DMS153 treated with DMSO at 0.1 percent for 48 hours (cell line): ENCODE results near the gene FLNC.

ENCODE experiments used
- DNase-seq: peaks from one replicate; lab custom pipeline; 2025; ENCODE audit not compliant: unreplicated experiment; lab: John Stamatoyannopoulos, UW

FLNC gene

DNA sequence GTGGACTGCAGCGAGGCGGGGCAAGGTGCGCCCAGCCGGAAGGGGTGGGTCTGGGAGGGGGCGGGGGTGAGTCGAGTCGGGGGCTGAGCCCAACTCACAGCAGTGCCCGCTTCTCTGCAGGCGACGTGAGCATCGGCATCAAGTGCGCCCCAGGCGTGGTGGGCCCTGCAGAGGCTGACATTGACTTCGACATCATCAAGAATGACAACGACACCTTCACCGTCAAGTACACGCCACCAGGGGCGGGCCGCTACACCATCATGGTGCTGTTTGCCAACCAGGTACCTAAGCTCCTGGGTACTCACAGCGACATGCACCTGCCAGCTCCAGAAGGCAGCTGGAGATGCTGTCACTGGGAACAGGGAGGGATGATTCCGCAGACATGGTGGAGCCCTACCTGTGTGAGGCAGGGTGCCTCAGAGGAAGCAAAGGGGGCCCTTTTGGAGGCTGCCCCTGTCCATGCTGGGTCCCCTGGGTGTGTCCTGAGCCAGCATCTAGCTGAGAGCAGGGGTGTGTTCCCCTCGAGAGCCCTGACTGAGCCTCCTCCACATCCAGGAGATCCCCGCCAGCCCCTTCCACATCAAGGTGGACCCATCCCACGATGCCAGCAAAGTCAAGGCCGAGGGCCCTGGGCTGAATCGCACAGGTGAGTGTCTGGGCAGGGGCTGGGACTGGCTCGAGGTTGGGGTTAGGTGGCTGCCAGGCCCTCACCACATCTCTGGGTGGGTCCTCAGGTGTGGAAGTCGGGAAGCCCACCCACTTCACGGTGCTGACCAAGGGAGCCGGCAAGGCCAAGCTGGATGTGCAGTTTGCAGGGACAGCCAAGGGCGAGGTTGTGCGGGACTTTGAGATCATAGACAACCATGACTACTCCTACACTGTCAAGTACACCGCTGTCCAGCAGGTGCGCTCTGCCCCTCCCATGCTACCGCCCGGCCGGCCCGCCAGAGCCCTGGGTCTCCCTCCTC is 12.8 kb downstream of the FLNC start:
- peak; percentile 25 for DNase-seq

DNA sequence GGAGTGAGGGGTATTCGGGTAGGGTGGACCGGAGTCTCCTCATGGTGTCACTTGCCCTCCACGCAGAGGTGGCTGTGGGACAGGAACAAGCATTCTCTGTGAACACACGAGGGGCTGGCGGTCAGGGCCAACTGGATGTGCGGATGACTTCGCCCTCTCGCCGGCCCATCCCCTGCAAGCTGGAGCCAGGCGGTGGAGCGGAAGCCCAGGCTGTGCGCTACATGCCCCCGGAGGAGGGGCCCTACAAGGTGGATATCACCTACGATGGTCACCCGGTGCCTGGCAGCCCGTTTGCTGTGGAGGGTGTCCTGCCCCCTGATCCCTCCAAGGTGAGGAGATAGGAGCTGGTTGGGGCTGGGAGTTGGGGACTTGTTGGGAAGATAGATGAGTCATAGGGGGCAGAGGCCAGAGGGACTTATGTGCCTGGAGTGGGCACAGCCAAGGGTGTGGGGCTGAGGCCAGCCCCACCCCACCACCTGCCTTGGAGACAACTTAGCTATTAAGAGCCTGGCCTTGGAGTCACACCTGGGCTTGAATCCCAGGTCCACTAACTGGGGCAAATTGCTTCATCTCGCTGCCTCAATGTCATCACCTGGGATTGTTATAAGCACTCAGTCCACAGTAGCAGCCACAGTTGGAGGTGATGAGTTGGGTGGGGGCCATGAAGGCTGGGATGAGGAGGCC is 13.9 kb downstream of the FLNC start:
- DNase-seq: no peak

DNA sequence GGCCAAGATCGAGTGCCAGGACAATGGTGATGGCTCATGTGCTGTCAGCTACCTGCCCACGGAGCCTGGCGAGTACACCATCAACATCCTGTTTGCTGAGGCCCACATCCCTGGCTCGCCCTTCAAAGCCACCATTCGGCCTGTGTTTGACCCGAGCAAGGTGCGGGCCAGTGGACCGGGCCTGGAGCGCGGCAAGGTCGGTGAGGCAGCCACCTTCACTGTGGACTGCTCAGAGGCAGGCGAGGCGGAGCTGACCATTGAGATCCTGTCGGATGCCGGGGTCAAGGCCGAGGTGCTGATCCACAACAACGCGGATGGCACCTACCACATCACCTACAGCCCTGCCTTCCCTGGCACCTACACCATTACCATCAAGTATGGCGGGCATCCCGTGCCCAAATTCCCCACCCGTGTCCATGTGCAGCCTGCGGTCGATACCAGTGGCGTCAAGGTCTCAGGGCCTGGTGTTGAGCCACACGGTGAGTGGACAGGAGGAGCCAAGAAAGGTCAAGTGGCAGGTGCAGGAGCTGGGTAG is 14.6 kb downstream of the FLNC start:
- no peak for DNase-seq

DNA sequence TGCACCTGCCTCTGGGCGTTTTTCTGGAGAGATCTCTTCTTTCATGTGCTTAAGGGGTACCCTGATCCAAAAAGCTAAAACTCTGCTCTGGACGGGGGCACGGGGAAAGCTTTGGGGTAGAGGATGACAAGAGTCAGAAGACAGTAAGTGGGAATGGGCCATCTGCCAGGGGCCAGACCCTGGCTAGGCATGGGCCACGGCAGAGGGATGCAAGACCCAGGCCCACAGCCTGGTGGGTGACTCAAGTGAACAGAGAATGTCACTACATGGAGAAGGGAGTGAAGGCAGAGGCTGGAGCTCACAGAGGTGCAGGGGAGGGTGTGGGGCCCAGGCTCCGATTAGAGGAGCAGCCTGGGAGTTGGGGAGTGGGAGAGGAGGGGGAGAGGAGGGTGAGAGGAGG is 15.3 kb downstream of the FLNC start:
- no peak for DNase-seq

DNA sequence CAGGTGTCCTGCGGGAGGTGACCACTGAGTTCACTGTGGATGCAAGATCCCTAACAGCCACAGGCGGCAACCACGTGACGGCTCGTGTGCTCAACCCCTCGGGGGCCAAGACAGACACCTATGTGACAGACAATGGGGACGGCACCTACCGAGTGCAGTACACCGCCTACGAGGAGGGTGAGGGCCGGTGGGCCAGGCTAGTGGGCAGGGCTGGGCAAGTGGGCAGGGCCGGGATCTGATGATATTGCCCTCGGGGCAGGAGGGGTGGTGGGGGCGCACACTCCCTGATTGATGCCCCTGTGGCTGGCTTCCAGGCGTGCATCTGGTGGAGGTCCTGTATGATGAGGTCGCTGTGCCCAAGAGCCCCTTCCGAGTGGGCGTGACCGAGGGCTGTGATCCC is 15.8 kb downstream of the FLNC start:
- no peak for DNase-seq

DNA sequence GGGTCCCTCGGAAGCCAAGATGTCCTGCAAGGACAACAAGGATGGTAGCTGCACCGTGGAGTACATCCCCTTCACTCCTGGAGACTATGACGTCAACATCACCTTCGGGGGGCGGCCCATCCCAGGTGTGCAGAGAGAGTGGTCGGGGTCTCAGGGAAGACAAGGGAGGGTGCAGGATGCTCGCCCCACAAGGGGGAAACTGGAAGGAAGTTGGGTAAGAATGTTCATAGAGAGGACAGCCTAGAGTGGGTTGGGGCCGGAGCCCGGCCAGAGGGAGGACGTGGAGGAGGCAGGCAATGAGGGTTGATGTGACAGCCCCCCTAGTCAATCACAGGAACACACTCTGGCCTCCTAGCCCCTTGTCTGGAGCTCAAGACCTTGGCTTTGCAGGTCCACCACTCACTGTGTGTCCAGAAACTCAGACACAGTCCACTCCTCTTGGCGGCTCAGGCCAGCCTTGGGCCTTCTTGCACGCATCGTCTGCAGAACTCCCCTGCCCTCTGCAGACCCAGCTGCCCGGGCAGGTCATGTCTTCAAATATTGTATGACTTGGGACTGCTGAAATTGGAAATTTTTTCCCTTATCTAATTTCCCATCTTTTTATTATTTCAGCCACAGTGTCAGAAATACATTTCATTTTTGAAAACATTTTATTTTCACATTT is 16.7 kb downstream of the FLNC start:
- DNase-seq: no peak

DNA sequence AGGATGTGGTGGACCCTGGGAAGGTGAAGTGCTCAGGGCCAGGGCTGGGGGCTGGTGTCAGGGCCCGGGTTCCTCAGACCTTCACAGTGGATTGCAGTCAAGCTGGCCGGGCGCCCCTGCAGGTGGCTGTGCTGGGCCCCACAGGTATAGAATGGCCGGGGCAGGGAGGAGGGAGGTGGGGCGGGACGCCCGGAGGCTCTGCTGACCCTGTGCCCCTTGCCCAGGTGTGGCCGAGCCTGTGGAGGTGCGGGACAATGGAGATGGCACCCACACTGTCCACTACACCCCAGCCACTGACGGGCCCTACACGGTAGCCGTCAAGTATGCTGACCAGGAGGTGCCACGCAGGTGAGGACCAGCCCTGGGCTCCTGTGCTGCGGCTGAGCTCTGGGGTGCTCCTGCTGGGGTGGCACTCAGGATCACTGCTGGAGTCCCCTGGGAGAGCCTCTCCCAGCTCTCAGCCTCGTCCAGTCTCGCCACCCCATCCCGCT is 17.6 kb downstream of the FLNC start:
- no peak for DNase-seq

DNA sequence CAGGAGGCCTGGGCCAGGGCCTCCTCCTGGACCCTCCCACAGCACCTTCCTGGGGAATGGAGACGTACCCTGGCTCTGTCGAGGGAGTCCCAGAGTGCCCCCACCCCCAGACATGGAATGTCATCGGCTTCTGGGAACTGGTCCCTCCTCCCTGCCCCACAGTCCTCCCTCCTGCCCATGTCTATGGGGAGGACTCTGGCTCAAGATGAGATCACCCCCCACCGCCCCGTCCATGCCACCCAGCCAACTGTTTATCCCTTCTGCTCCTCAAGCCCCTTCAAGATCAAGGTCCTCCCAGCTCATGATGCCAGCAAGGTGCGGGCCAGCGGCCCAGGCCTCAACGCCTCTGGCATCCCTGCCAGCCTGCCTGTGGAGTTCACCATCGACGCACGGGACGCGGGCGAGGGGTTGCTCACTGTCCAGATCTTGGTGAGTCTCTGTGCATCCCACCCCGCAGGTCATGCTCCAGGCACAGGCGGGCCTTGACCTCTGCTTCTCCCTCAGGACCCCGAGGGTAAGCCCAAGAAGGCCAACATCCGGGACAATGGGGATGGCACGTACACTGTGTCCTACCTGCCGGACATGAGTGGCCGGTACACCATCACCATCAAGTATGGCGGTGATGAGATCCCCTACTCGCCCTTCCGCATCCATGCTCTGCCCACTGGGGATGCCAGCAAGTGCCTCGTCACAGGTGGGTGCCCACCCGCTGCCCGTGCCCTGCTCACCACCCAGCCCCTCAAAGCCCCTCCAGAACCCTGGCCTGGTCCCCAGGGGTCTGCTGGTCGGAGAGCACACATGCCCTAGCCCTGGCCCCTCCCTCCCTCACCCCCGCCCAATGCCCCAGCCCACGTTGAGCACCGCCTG is 18.3 kb downstream of the FLNC start:
- no peak for DNase-seq

DNA sequence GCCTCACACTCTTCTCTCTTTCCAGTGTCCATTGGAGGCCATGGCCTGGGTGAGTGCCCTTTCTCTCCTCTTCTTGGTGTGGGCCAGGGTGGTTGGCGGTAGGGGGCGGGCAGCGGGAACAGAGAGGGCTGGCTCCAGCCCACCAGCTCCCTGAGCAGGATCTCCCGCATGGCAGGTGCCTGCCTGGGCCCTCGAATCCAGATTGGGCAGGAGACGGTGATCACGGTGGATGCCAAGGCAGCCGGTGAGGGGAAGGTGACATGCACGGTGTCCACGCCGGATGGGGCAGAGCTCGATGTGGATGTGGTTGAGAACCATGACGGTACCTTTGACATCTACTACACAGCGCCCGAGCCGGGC is 18.9 kb downstream of the FLNC start:
- DNase-seq: no peak

DNA sequence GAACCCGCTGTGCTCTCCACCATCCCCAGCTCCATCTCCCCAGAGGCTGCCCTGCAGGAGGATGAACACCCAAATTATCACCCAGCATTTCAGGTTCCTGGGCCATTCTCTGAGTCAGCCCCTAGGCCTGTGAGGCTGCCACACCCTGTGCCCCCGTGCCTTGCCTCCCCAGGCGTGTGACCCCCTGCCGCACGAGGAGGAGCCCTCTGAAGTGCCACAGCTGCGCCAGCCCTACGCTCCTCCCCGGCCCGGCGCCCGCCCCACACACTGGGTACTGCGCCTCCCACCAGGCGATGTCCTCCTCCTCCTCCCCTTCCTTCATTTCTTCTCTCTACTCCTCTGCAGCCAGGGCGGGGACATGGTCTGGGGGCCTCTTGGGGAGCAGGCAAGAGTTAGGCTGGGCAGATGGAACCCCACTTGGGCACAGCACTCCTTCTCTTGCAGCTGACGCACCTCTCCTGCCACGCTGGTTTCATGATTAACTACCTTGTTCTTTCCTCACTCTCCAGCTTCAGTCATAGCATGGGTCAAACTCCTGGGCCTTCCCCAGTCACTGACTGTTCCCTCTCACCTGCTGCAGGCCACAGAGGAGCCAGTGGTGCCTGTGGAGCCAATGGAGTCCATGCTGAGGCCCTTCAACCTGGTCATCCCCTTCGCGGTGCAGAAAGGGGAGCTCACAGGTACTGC is 19.7 kb downstream of the FLNC start:
- DNase-seq: no peak

DNA sequence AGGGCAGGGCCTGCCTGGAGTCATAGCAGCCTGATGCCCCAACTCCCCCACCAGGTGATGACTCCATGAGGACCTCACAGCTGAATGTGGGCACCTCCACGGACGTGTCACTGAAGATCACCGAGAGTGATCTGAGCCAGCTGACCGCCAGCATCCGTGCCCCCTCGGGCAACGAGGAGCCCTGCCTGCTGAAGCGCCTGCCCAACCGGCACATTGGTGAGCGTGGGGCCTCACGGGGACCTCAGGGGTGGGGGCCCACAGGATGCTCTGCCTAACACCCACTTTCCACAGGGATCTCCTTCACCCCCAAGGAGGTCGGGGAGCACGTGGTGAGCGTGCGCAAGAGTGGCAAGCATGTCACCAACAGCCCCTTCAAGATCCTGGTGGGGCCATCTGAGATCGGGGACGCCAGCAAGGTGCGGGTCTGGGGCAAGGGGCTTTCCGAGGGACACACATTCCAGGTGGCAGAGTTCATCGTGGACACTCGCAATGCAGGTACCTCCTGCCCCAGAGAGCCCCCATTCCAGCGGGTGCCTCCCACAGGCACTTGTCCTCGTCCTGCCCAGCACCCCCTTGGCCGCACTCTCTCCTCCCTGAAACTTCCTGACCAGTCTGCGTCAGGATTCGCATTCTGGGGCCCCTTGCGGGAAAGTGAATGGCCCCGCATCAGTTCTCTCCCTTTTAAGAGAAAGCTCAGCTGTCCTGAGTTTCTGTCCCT is 22.5 kb downstream of the FLNC start:
- no peak for DNase-seq

DNA sequence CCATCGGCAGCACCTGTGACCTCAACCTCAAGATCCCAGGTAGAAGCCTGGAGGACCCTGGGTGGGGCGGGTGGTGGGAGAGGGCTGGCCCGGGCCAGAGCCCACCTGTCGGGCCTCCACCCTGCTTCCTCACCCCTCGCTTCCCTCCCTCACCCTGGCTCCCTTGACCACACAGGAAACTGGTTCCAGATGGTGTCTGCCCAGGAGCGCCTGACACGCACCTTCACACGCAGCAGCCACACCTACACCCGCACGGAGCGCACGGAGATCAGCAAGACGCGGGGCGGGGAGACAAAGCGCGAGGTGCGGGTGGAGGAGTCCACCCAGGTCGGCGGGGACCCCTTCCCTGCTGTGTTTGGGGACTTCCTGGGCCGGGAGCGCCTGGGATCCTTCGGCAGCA is 23.6 kb downstream of the FLNC start:
- no peak for DNase-seq

DNA sequence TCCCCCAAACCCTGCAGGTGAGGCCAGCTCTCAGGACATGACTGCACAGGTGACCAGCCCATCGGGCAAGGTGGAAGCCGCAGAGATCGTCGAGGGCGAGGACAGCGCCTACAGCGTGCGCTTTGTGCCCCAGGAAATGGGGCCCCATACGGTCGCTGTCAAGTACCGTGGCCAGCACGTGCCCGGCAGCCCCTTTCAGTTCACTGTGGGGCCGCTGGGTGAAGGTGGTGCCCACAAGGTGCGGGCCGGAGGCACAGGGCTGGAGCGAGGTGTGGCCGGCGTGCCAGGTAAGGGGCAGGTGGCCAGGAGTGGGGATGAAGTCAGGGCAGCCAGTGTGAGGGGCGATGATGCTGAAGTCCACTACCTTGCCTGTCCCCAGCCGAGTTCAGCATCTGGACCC is 24.2 kb downstream of the FLNC start:
- DNase-seq: no peak

DNA sequence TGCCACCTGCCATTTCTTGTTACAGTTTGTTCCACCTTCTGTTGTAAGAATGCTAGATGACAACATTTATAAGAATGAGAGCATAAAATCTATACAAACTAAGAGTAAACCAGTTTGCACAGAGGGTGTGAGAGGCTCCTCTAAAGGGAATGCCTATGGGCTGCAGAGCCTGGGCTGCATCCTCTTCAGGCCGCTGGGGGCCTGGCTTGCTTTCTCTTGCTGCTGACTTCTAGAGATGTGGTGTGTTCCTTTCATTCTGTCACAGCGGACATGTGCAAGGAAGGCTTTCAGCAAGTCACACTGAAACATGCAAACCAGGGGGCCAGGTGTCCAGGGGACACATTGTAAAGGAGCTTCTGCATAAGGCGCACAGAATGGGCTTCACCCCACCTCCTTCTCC is 25.4 kb downstream of the FLNC start:
- DNase-seq: no peak

DNA sequence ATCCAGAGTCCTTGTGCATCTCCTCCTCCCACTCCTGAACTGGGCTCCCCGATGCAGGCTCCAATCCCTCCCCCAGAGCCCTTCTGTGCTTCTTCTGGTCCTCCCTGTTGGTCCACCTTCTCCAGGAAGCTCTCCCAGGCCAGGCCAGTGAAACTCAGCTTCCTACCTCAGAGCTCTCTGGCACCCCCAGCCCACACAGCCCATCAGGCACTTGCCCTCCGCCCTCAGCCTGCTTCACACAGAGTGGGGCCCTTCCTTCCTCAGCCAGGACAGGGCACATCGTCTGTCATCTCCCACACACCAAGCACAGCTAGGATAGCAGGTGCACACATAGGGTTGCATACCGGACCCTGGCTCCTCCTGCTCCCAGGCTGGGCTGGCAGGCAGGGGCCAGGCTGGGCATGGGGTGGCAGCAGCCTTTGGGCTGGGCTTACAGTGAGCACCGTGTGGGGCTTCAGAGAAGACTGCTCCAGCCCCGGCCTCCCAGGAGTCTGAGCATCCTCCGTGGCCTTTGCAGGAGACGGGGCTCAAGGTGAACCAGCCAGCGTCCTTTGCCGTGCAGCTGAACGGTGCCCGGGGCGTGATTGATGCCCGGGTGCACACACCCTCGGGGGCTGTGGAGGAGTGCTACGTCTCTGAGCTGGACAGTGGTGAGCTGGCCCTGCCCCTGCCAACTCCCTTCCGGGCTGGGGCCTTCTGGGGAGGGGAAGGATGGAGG is 26.0 kb downstream of the FLNC start:
- DNase-seq: no peak

DNA sequence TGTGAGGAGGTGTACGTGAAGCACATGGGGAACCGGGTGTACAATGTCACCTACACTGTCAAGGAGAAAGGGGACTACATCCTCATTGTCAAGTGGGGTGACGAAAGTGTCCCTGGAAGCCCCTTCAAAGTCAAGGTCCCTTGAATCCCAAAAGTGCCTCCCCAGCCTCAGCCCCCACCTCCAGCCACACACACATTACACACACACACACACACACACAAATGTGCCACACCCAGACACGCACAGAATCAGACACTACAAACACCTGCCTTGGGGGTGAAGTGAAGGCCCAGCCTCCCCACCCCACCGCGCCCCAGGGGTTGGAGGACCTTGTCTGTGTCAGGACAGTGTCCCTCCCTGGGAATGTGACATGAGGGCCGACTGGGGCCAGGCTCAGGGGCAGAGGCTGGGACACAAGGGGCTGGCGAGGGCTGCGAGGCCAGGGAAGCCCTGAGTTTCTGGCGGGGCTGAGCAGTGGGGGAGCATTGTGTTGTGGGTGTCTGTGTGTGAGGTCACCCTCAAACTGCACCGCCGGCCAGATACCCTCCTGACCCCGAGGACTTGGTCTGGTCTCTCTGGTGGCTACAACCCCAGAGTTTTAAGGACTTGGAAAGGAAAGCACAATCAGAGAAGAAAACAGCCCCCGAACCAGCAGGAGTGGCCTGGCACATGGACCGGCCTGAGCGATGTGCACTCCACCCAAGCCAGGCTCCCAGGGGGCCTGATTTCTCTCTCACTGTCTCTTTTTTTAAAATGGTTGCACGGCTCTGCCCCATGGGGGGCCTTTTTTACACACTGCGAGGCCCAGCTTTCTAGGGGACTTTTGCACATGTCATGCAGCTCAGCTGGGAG is 28.4 kb downstream of the FLNC start:
- DNase-seq: no peak

DNA sequence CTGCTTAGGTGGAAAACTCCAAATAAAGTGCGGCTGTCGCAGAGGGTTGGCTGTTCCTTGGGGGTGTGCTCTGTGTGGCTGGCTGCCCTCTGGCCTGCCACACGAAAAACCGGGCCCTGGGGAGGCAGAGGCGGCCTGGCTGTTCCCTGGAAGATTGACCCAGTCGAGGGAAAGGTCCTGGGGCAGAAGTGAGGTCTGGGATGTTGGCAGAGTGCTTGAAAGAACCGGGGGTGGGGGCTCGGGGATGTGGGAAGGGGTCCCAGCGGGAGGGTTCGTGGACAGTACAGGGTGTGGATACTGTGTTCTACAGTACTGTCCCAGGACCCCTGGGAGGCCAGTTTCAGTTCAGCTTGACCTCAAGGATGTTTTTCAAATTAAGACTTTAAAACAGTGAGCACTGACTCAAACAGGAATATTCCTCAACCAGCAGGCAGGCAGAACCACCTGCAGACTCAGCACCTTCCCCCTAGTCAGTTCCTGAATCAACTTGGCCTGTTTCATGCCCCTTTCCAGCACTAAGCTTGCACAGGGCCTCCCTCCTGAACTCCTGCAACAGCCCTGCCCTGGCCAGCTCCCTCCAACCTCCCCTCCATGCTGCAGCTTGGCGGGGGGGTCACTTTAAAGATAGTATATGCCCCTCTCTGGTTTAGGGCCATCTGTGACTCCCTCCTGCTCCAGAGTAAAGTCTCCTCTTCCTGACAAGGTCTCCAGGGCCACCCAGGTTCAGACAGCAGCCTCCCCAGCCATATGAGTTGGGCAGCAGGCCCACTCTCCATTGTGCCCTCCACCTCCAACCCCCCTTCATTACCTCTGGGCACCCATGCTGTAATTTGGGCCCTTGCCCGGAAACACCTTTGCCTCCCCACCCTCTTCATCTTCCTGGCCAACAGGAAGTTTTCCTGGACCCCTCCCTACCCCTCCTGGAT is 29.3 kb downstream of the FLNC start:
- no peak for DNase-seq
